ENCODE measurements around the gene NUDT7. TPM values are rescaled to one million over a fixed set of nuclear protein-coding genes. Genes with fewer than 3 reads are reported as not detected.
A peak's percentile ranks its signal among the peaks of the same experiment; 100 is the strongest.

Gene NUDT7
- total RNA-seq, 1 donor = 6.0 TPM

DNA sequence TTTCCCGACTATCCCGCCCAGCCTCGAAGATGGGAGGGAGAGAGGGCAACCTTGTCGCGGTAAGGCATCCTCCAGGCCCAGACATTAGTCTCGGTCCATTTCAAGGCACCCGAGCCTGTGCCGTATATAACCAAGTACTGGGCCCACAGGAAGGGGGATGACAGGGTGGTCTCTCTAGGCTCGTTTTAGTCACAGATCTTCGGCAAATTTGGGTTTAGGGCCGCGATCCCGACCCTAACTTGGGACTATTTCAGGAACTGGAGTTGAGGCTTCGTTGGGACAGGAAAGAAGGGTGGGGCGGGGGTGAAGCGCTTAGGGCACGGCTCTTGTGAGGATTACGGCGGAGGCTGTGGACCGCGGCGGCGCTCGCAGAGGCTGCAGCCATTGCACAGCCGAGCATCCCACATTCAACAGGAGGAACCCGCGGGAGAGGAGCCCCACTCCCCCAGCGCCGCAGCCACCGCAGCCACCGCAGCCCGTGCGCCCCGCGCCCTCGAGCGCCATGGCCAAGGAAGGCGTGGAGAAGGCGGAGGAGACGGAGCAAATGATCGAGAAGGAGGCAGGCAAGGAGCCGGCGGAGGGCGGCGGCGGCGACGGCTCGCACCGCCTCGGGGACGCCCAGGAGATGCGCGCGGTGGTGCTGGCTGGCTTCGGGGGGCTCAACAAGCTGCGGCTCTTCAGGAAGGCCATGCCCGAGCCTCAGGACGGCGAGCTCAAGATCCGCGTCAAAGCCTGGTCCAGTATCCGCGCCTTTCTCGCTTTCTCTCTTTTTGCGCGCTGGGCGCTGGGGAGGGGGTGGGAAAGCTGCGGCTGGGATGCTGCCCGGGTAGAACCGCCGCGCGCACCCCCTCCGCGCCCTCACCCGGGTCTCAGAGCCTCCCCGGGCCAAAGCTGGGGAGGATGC lies 66.1 kb downstream of the NUDT7 start, which contains the start of gene VAT1L:
Gene VAT1L (plus strand): TSS at position 384 of the 904 bp plus-strand sequence. CDS start 119 bp downstream, at position 503.
- TF ChIP-seq, protein P1, sequence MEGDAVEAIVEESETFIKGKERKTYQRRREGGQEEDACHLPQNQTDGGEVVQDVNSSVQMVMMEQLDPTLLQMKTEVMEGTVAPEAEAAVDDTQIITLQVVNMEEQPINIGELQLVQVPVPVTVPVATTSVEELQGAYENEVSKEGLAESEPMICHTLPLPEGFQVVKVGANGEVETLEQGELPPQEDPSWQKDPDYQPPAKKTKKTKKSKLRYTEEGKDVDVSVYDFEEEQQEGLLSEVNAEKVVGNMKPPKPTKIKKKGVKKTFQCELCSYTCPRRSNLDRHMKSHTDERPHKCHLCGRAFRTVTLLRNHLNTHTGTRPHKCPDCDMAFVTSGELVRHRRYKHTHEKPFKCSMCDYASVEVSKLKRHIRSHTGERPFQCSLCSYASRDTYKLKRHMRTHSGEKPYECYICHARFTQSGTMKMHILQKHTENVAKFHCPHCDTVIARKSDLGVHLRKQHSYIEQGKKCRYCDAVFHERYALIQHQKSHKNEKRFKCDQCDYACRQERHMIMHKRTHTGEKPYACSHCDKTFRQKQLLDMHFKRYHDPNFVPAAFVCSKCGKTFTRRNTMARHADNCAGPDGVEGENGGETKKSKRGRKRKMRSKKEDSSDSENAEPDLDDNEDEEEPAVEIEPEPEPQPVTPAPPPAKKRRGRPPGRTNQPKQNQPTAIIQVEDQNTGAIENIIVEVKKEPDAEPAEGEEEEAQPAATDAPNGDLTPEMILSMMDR (IDR thresholded peaks at IDR 0.05; ENCODE audit: insufficient read depth, low read depth, low read length) = no peak
- H3K4me3 ChIP-seq (ENCODE audit: low read depth, low read length) = peak within 1 kb of the TSS; percentile 91
- DNase-seq (ENCODE audit: low read depth) = peak; percentile 71

DNA sequence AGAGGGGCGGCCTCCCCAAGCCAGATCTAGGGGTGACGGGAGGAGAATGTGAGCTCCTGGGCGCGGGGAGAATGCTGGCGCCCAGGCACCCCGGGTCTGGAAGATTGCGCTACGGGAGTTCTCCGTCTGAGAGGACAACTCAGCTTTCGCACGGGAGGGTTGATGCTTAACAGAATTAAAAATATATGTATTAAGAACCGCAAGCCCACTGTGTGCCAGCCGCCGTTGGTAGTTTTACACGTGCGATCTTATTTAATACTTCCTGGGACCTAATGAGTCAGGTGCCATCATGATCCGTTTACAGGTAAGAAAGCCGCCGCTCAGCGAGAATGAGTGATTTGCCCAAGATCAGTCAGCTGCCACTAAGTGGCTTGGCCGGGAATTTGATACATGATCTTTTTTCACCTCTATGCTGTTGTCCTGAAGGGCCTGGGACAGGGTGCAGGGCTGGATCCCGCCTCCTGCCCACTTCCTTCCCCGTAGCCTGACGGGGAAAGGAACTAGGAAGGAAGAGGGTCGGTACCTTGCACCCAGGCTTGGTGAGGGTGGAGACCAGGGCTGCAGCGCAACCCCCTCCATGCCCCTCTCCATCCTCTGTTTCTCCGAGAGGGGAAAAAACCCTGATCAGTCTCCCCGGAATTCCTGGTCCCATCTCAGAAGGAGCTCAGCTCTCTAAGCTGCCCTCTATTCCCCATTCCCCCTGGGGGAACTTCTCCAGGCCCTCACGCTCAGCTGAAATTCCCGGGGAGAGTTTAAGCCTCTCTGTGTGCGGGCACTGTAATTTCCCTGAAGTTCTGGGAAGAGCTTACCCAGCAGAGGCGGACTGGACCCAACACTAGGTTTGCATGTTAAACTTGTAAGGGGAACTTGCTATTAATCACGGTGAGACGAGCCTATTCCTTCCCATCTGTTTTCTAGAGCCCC lies 67.0 kb downstream of the NUDT7 start:
- peak overlapping the region; percentile 91 for H3K4me3 ChIP-seq (ENCODE audit: low read depth, low read length)
- TF ChIP-seq, protein P1 (IDR thresholded peaks at IDR 0.05; ENCODE audit: insufficient read depth, low read depth, low read length) = no peak
- peak; percentile 7 for DNase-seq (ENCODE audit: low read depth)

DNA sequence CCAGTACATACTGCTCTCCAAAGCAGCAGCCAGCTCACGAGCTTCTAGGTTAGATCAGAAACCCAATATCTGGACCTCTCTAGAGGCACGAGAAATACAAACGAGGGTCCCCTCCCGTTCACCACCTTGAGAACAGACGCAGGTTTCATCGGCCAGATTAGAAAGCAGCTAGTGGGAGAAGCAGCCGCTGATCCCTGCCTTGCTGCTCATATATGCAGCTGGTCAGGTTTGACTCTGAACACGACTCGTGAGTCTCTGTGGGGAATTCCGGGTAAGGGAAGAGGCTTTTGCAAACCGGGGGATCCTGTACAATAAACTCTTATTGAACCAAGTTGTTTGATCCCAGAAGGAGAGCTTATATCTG lies 67.7 kb downstream of the NUDT7 start:
- H3K4me3 ChIP-seq (ENCODE audit: low read depth, low read length) = peak overlapping the region; percentile 91
- DNase-seq (ENCODE audit: low read depth) = peak; percentile 18
- TF ChIP-seq, protein P1 (IDR thresholded peaks at IDR 0.05; ENCODE audit: insufficient read depth, low read depth, low read length) = no peak

DNA sequence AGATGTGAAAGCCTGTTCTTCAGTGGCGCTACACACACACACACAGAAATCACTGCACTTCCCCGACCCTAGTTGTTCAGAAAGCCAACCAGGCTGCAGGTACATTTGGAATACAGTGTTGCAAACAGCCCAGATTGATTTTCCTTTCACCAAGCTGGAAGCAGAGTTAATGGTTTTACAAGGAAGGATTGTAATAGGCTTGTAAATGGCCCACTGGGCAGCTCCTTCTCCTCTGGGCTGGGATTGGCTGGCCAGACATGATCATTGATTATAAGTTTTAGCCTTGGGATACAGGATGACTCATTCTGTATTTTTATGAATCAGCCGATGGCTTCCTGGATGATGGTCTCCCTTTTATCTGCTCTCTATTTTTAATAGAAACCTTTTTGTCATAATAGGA lies 68.6 kb downstream of the NUDT7 start:
- H3K4me3 ChIP-seq (ENCODE audit: low read depth, low read length) = no peak overlapping the region
- DNase-seq (ENCODE audit: low read depth) = no peak
- TF ChIP-seq, protein P1 (IDR thresholded peaks at IDR 0.05; ENCODE audit: insufficient read depth, low read depth, low read length) = no peak

Other genes starting within 250 kb of the NUDT7 start
- gene VAT1L, start 66.0 kb downstream of the NUDT7 start, total RNA-seq = 37.6 and 59.3 TPM in 2 replicates